Cardiac muscle cell (in vitro differentiated cells and primary cell): ENCODE results near the gene KCNK16. TPM values are rescaled to one million over a fixed set of nuclear protein-coding genes. Genes with fewer than 3 reads are reported as not detected.

Source experiments
- DNase-seq, 2 donors: peaks; one replicate each; pipeline versions ENCODE4 v3.0.0 to v3.0.0-alpha.2; 2010 to 2017; ENCODE audit warnings: low read depth in 1 of 2, low spot score in 1 of 2
- H3K27ac ChIP-seq: fragments of 200-600 bp; sonication (generic); 2 replicates; pipeline ENCODE4 v1.5.1; 2016
- H3K27me3 ChIP-seq: fragments of 200-600 bp; sonication (generic); 2 replicates; pipeline ENCODE4 v1.6.0; 2016; ENCODE audit warnings: control low read depth
- H3K36me3 ChIP-seq: fragments of 200-600 bp; sonication (generic); 2 replicates; pipeline ENCODE4 v1.5.1; 2016; ENCODE audit warnings: control low read depth
- H3K4me1 ChIP-seq: fragments of 200-600 bp; sonication (generic); 2 replicates; pipeline ENCODE4 v1.8.1; 2017; ENCODE audit warnings: low read depth, mild to moderate bottlenecking, mixed run types
- H3K4me3 ChIP-seq: fragments of 200-600 bp; sonication (generic); 2 replicates; pipeline ENCODE4 v1.5.1; 2016; ENCODE audit warnings: mild to moderate bottlenecking
- H3K9me3 ChIP-seq: fragments of 200-600 bp; sonication (generic); 2 replicates; pipeline ENCODE4 v1.5.1; 2017; ENCODE audit warnings: low read depth, mild to moderate bottlenecking, control low read depth
- CTCF ChIP-seq: IDR thresholded peaks from 2 replicates; pipeline ENCODE4 v1.5.1; 2012; ENCODE audit warnings: low read depth, mild to moderate bottlenecking, low read length
- polyA plus RNA-seq: library from polyadenylated mRNA; unstranded; fragments of >200 nt; fragmentation: Nextera tagmentation; extraction: Ambion mirVana; gene quantifications from 2 replicates; pipeline ENCODE4 v1.2.1, GENCODE V29; 2016
- total RNA-seq: library from RNA; depleted of rRNA; stranded (reverse); fragments of >200 nt; gene quantifications from 2 replicates; pipeline ENCODE4 v1.2.3, GENCODE V29; 2016

KCNK16 gene
- total and polyA plus RNA-seq, 2 experiments from 2014 or later, result not detected

GRCh38 chr6:39341352-39341751, 18.9 kb upstream of the KCNK16 start:
- H3K4me1 ChIP-seq, result peaks cover 19% of the 10 kb centered on the region
- no peak overlapping the region for H3K4me3 ChIP-seq
- H3K9me3 ChIP-seq, result no peaks in the 10 kb centered on the region
- H3K27ac ChIP-seq, result no peak overlapping the region
- no peaks in the 10 kb centered on the region for H3K27me3 ChIP-seq
- no peak for TF ChIP-seq CTCF
- H3K36me3 ChIP-seq, result no peaks in the 10 kb centered on the region
- no peak for DNase-seq

- Histone ChIP-seq H3K27ac (peak overlapping the region; percentile 64), H3K4me3 (no peak overlapping the region), H3K4me1 (peaks cover 19% of the 10 kb centered on the region), H3K9me3 (no peaks in the 10 kb centered on the region), H3K36me3 (no peaks in the 10 kb centered on the region), H3K27me3 (no peaks in the 10 kb centered on the region)
- no peak for TF ChIP-seq CTCF
- DNase-seq, result peak in 1 of 2 donors; percentile 76
These were observed 17.5 kb upstream of the KCNK16 start for GRCh38 chr6:39339868-39340550.

GRCh38 chr6:39339096-39339867, 16.8 kb upstream of the KCNK16 start:
- Histone ChIP-seq H3K4me3 (no peak overlapping the region), H3K27me3 (no peaks in the 10 kb centered on the region), H3K4me1 (peaks cover 19% of the 10 kb centered on the region), H3K9me3 (no peaks in the 10 kb centered on the region), H3K27ac (peak overlapping the region; percentile 64), H3K36me3 (no peaks in the 10 kb centered on the region)
- peak in 1 of 2 donors; percentile 34 for DNase-seq
- no peak for TF ChIP-seq CTCF

- Histone ChIP-seq H3K4me1 (peaks cover 19% of the 10 kb centered on the region), H3K9me3 (no peaks in the 10 kb centered on the region), H3K36me3 (no peaks in the 10 kb centered on the region), H3K4me3 (no peak overlapping the region), H3K27me3 (no peaks in the 10 kb centered on the region), H3K27ac (no peak overlapping the region)
- TF ChIP-seq CTCF, result no peak
- DNase-seq, result no peak
These were observed 15.9 kb upstream of the KCNK16 start for GRCh38 chr6:39338397-39338796.

GRCh38 chr6:39335780-39336545, 13.5 kb upstream of the KCNK16 start:
- Histone ChIP-seq H3K27ac (no peak overlapping the region), H3K36me3 (no peaks in the 10 kb centered on the region), H3K4me3 (no peak overlapping the region), H3K9me3 (no peaks in the 10 kb centered on the region), H3K4me1 (peaks cover 19% of the 10 kb centered on the region), H3K27me3 (no peaks in the 10 kb centered on the region)
- TF ChIP-seq CTCF, result no peak
- DNase-seq, result peak in 1 of 2 donors; percentile 19
